ENCODE measurements around the gene LMNB1. TPM values are rescaled to one million over a fixed set of nuclear protein-coding genes. Genes with fewer than 3 reads are reported as not detected.

LMNB1 gene
- total and polyA plus RNA-seq, 8 donors = 0.72 to 7.5 (median 3.8) TPM

- DNase-seq = no peak
- H3K9me3 ChIP-seq = no peaks in the 10 kb centered on the region
- no peaks in the 10 kb centered on the region for H3K4me1 ChIP-seq
- no peak for ATAC-seq
- no peak for FAIRE-seq
- no peak overlapping the region for H3K27ac ChIP-seq
- H3K4me3 ChIP-seq = no peak overlapping the region
- no peak for TF ChIP-seq CTCF (IDR thresholded peaks at IDR 0.05)
- WGBS, 2 donors = 94 to 97% methylated on average over 5 of the region's 5 CpGs
- peaks cover 0 to 5% (median 4%) of the 10 kb centered on the region in 3 donors for H3K36me3 ChIP-seq
- intact Hi-C loops (cut with DNase I) = no loop called here
- H3K27me3 ChIP-seq = no peaks in the 10 kb centered on the region
Measured at GRCh38 chr5:126829098-126829497, 52.2 kb downstream of the LMNB1 start.

- DNase-seq (no peak), ATAC-seq (no peak), FAIRE-seq (no peak)
- H3K27me3 ChIP-seq = no peaks in the 10 kb centered on the region
- 93 to 97% methylated on average over 5 of the region's 5 CpGs for WGBS, 2 donors
- H3K9me3 ChIP-seq = no peaks in the 10 kb centered on the region
- H3K27ac ChIP-seq = no peak overlapping the region
- peaks cover 0 to 5% (median 4%) of the 10 kb centered on the region in 3 donors for H3K36me3 ChIP-seq
- intact Hi-C loops (cut with DNase I) = no loop called here
- no peak overlapping the region for H3K4me3 ChIP-seq
- TF ChIP-seq CTCF (IDR thresholded peaks at IDR 0.05) = no peak
- H3K4me1 ChIP-seq = no peaks in the 10 kb centered on the region
Measured at GRCh38 chr5:126830061-126830460, 53.1 kb downstream of the LMNB1 start.

GRCh38 chr5:126831156-126831555, 54.2 kb downstream of the LMNB1 start:
- H3K4me3 ChIP-seq = no peak overlapping the region
- H3K4me1 ChIP-seq = no peaks in the 10 kb centered on the region
- H3K27me3 ChIP-seq = no peaks in the 10 kb centered on the region
- H3K9me3 ChIP-seq = no peaks in the 10 kb centered on the region
- H3K36me3 ChIP-seq = peaks cover 0 to 5% (median 4%) of the 10 kb centered on the region in 3 donors
- ATAC-seq (no peak), DNase-seq (no peak), FAIRE-seq (no peak)
- intact Hi-C loops (cut with DNase I) = no loop called here
- WGBS, 2 donors = 94 to 96% methylated on average over 1 of the region's 1 CpG
- no peak overlapping the region for H3K27ac ChIP-seq
- TF ChIP-seq CTCF (IDR thresholded peaks at IDR 0.05) = no peak

GRCh38 chr5:126836778-126837177, 59.8 kb downstream of the LMNB1 start:
- intact Hi-C loops (cut with DNase I) = no loop called here
- peaks cover 0 to 5% (median 0%) of the 10 kb centered on the region in 3 donors for H3K36me3 ChIP-seq
- no peak for ATAC-seq
- no peak for FAIRE-seq
- TF ChIP-seq CTCF (IDR thresholded peaks at IDR 0.05) = no peak
- H3K27ac ChIP-seq = no peak overlapping the region
- H3K27me3 ChIP-seq = no peaks in the 10 kb centered on the region
- H3K9me3 ChIP-seq = no peaks in the 10 kb centered on the region
- no peak overlapping the region for H3K4me3 ChIP-seq
- DNase-seq = no peak
- WGBS, 2 donors = 94 to 95% methylated on average over 2 of the region's 2 CpGs
- H3K4me1 ChIP-seq = no peaks in the 10 kb centered on the region

GRCh38 chr5:126837242-126837641, 60.3 kb downstream of the LMNB1 start:
- intact Hi-C loops (cut with DNase I) = no loop called here
- Histone ChIP-seq H3K27ac (no peak overlapping the region), H3K4me3 (no peak overlapping the region), H3K27me3 (no peaks in the 10 kb centered on the region), H3K9me3 (no peaks in the 10 kb centered on the region), H3K4me1 (no peaks in the 10 kb centered on the region), H3K36me3 (peaks cover 0 to 5% (median 0%) of the 10 kb centered on the region in 3 donors)
- WGBS, 2 donors = 96 to 99% methylated on average over 4 of the region's 4 CpGs
- FAIRE-seq (no peak), DNase-seq (no peak), ATAC-seq (no peak)
- no peak for TF ChIP-seq CTCF (IDR thresholded peaks at IDR 0.05)
